Esophagus muscularis mucosa (tissue), 4 donors: ENCODE measurements around the gene SIRPA. TPM values are rescaled to one million over a fixed set of nuclear protein-coding genes. Genes with fewer than 3 reads are reported as not detected.

ENCODE experiments used
- DNase-seq: peaks from one replicate; pipeline ENCODE4 v3.0.0-alpha.2; 2017; ENCODE audit errors: extremely low spot score
- H3K27ac ChIP-seq, 4 donors: fragments of 200-600 bp; sonication (generic); replicated peaks in 1 of 4; 1 replicate in 3 of 4; 2 replicates in 1 of 4; pipeline ENCODE4 v1.5.1; 2016 to 2019; ENCODE audit warnings: mild to moderate bottlenecking in 1 of 4
- H3K27me3 ChIP-seq, 4 donors: fragments of 200-600 bp; sonication (generic); one replicate each; pipeline versions ENCODE4 v1.5.1 to v1.6.0; 2016 to 2019
- H3K36me3 ChIP-seq, 4 donors: fragments of 200-600 bp; sonication (generic); one replicate each; pipeline ENCODE4 v1.5.1; 2016 to 2019
- H3K4me1 ChIP-seq, 4 donors: fragments of 200-600 bp; sonication (generic); one replicate each; pipeline ENCODE4 v1.5.1; 2016 to 2019
- H3K4me3 ChIP-seq, 4 donors: fragments of 200-600 bp; sonication (generic); 1 replicate in 2 of 4; 2 replicates in 2 of 4; pipeline ENCODE4 v1.5.1; 2016 to 2019; ENCODE audit warnings: mild to moderate bottlenecking in 4 of 4, moderate library complexity in 1 of 4
- H3K9me3 ChIP-seq, 4 donors: fragments of 200-600 bp; sonication (generic); 1 replicate in 3 of 4; 2 replicates in 1 of 4; pipeline ENCODE4 v1.5.1; 2016 to 2019
- EP300 ChIP-seq: sonication (generic); formaldehyde crosslinking; IDR thresholded peaks from one replicate; pipeline ENCODE4 v1.6.1; 2017; ENCODE audit warnings: antibody characterized with exemption
- POLR2A ChIP-seq: fragments of 450-650 bp; IDR thresholded peaks from one replicate; pipeline ENCODE4 v1.6.1; 2017; ENCODE audit warnings: antibody characterized with exemption, moderate library complexity, mild to moderate bottlenecking, low read depth
- POLR2AphosphoS5 ChIP-seq, 2 donors: sonication (generic); formaldehyde crosslinking; IDR thresholded peaks; one replicate each; pipeline ENCODE4 v1.6.1; 2017; ENCODE audit warnings: antibody characterized with exemption in 2 of 2
- WGBS: methylation state at CpG from one replicate; pipeline ENCODE4 v1.1.5; 2018; 5-methylcytosine and 5-hydroxymethylcytosine counted together
- intact Hi-C: fragments of 100-400 bp; cut with DNase I; formaldehyde crosslinking; loops from one replicate; pipeline ENCODE4 v1.15.1; 2023
- total RNA-seq, 4 donors: library from RNA; depleted of rRNA; stranded (reverse); fragments of >200 nt; gene quantifications; one replicate each; pipeline versions ENCODE4 v1.1.0 to v1.2.1, GENCODE V29; 2016
- TF ChIP-seq, protein P1 (sequence below), 3 experiments: fragments of 200-600 bp in 2 of 3; fragments of 450-650 bp in 1 of 3; sonication (generic) in 2 of 3; IDR thresholded peaks; one replicate each; pipeline ENCODE4 v1.5.1; 2017 to 2019; ENCODE audit warnings: antibody characterized with exemption in 3 of 3, mild to moderate bottlenecking in 2 of 3, moderate library complexity in 1 of 3

The SIRPA gene
- total RNA-seq, 4 donors from 2014 or later: 19.5 to 39.8 (median 32.5) TPM

GRCh38 chr20:1867495-1868260, 27.5 kb upstream of the SIRPA start:
- Histone ChIP-seq H3K9me3 (no peaks in the 10 kb centered on the region), H3K36me3 (no peaks in the 10 kb centered on the region), H3K27me3 (peaks cover 0 to 22% (median 4%) of the 10 kb centered on the region in 4 donors), H3K27ac (no peak overlapping the region), H3K4me3 (no peak overlapping the region), H3K4me1 (no peaks in the 10 kb centered on the region)
- DNase-seq: no peak
- 35% methylated on average over 3 of the region's 3 CpGs for WGBS
- TF ChIP-seq EP300 (no peak), POLR2AphosphoS5 (IDR thresholded peaks at IDR 0.05) (no peak), POLR2A (no peak)
- TF ChIP-seq, protein P1, sequence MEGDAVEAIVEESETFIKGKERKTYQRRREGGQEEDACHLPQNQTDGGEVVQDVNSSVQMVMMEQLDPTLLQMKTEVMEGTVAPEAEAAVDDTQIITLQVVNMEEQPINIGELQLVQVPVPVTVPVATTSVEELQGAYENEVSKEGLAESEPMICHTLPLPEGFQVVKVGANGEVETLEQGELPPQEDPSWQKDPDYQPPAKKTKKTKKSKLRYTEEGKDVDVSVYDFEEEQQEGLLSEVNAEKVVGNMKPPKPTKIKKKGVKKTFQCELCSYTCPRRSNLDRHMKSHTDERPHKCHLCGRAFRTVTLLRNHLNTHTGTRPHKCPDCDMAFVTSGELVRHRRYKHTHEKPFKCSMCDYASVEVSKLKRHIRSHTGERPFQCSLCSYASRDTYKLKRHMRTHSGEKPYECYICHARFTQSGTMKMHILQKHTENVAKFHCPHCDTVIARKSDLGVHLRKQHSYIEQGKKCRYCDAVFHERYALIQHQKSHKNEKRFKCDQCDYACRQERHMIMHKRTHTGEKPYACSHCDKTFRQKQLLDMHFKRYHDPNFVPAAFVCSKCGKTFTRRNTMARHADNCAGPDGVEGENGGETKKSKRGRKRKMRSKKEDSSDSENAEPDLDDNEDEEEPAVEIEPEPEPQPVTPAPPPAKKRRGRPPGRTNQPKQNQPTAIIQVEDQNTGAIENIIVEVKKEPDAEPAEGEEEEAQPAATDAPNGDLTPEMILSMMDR (IDR thresholded peaks at IDR 0.05): no peak
- intact Hi-C loops: no loop called here

DNA sequence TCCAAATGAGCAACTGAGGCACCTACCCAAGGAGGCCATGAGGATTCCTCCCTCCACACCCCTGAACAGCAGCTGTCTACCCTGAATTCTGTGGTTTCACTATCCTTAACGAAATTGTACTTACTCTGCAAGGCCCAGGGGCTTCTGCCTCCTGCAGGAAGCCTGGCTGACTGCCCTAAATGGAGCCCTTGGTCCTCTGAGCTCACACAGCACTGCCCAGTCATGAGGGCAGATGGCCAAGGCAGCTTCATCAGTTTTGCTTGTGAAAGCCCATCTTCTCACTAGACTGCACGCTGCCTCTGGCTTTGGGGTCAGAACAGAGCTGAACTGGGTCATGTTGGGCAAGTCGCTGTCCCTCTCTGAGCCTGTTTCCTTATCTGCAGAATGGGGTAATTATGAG, 26.4 kb upstream of the SIRPA start:
- WGBS: 22% methylated on average over 1 of the region's 3 CpGs
- Histone ChIP-seq H3K27me3 (peaks cover 0 to 22% (median 4%) of the 10 kb centered on the region in 4 donors), H3K4me1 (no peaks in the 10 kb centered on the region), H3K9me3 (no peaks in the 10 kb centered on the region), H3K27ac (no peak overlapping the region), H3K4me3 (no peak overlapping the region), H3K36me3 (no peaks in the 10 kb centered on the region)
- TF ChIP-seq EP300 (no peak), POLR2AphosphoS5 (IDR thresholded peaks at IDR 0.05) (no peak), POLR2A (no peak)
- TF ChIP-seq, protein P1 (IDR thresholded peaks at IDR 0.05): no peak
- DNase-seq: no peak
- intact Hi-C loops: no loop called here

GRCh38 chr20:1870323-1870722, 24.9 kb upstream of the SIRPA start:
- H3K9me3 ChIP-seq: no peaks in the 10 kb centered on the region
- 87% methylated on average over 3 of the region's 4 CpGs for WGBS

DNA sequence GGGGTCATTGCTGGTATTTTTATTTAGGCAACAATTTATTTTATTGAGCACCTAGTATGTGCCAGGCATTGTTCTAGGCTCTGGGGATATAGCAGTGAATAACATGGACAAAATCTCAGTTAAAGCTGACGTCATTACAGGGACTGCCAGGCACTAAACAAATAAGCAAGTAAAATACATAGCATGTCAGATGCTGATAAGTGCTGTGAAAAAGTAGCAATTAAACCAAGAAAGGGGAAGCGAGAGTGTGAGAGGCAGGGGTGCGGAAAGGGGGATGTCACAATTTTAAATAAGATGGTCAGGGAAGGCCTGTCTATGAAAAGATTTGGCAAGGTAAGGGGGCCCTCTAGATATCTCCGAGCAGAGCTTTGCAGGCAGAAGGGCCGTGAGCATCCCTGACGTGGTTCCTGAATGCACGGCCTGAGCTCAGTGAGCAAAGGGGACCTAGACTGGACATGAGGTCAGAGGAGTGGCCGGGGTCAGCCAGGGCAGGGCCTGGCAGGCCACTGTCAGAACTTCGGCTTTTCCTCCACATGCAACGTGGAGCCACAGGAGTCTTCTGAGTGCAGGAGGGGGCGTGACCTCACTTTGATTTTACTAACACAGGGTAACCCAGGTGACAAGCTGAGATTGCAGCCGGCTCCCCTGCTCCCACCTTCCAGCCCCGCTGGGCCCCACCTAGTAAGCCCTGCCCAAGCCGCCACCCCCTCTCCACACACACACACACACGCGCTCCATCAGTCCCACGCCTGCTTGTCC, 24.2 kb upstream of the SIRPA start:
- no peaks in the 10 kb centered on the region for H3K36me3 ChIP-seq
- H3K27ac ChIP-seq: no peak overlapping the region
- no peaks in the 10 kb centered on the region for H3K9me3 ChIP-seq
- no peak for DNase-seq
- no peak for TF ChIP-seq POLR2AphosphoS5 (IDR thresholded peaks at IDR 0.05)
- 50% methylated on average over 14 of the region's 17 CpGs for WGBS
- no peaks in the 10 kb centered on the region for H3K4me1 ChIP-seq
- H3K4me3 ChIP-seq: no peak overlapping the region
- peaks cover 0 to 22% (median 4%) of the 10 kb centered on the region in 4 donors for H3K27me3 ChIP-seq
- intact Hi-C loops: no loop called here

More at GRCh38 chr20:1870323-1870722, 24.9 kb upstream of the SIRPA start:
- Histone ChIP-seq H3K4me3 (no peak overlapping the region), H3K27me3 (peaks cover 0 to 22% (median 4%) of the 10 kb centered on the region in 4 donors), H3K4me1 (no peaks in the 10 kb centered on the region), H3K27ac (no peak overlapping the region), H3K36me3 (no peaks in the 10 kb centered on the region)
- TF ChIP-seq EP300 (no peak), POLR2AphosphoS5 (IDR thresholded peaks at IDR 0.05) (no peak), POLR2A (no peak)
- TF ChIP-seq, protein P1 (IDR thresholded peaks at IDR 0.05): no peak
- no peak for DNase-seq
- intact Hi-C loops: no loop called here

DNA sequence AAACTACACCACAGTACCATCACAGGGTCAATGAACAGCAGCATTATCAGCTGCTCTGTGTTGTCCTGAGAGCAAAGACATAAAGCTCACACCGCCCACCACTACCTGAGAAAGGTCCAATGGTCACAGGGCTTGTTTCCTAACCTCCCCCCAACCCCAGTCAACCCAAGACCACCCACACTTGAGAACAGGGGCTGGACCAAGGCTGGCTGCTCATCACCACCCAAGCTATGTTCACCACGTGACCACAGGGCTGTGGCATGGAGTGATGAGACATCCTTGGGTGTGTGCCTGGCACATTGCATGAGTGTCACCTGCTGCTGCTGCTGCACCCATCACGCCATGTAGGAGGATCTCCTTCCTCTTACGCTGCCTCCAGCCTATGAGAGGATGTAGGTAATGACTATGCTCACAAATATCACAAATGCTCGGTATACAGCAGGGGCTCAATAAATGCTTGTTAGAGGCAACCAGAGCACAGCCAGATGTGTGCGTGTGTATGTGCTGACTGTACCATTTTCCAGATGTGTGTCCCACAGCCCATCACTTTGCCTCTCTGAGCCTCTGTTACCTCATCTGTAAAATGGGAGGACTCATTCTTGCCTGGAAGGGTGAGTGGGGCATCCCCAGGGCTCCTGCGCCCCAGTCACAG, 23.3 kb upstream of the SIRPA start:
- TF ChIP-seq EP300 (no peak), POLR2A (no peak), POLR2AphosphoS5 (IDR thresholded peaks at IDR 0.05) (no peak)
- TF ChIP-seq, protein P1 (IDR thresholded peaks at IDR 0.05): no peak
- Histone ChIP-seq H3K36me3 (no peaks in the 10 kb centered on the region), H3K27me3 (peaks cover 0 to 22% (median 4%) of the 10 kb centered on the region in 4 donors), H3K27ac (no peak overlapping the region), H3K9me3 (no peaks in the 10 kb centered on the region), H3K4me3 (no peak overlapping the region), H3K4me1 (no peaks in the 10 kb centered on the region)
- 89% methylated on average over 5 of the region's 7 CpGs for WGBS
- DNase-seq: no peak
- intact Hi-C loops: no loop called here
